Activated naive CD4-positive, alpha-beta T cell treated with anti-CD3 and anti-CD28 coated beads for 36 hours (primary cell): ENCODE measurements around the gene ADGRG7. TPM values are rescaled to one million over a fixed set of nuclear protein-coding genes. Genes with fewer than 3 reads are reported as not detected.
A peak's percentile ranks its signal among the peaks of the same experiment; 100 is the strongest.

ENCODE experiments used
- CTCF ChIA-PET: fragments of 350-600 bp; sonication (Branson Sonifier 250); formaldehyde crosslinking; loops from one replicate; lab custom pipeline; 2021; ENCODE audit warnings: antibody characterized with exemption; lab: Charles Lee
- DNase-seq: peaks from one replicate; pipeline ENCODE4 v3.0.0-alpha.2; 2020
- H3K27ac Mint-ChIP-seq: one replicate; pipeline ENCODE4 v1.8.0; 2021; ENCODE audit warnings: mild to moderate bottlenecking, mixed read lengths
- H3K27me3 Mint-ChIP-seq: one replicate; pipeline ENCODE4 v1.8.0; 2021; ENCODE audit warnings: low read depth, mixed read lengths
- H3K36me3 Mint-ChIP-seq: one replicate; pipeline ENCODE4 v1.8.0; 2021; ENCODE audit warnings: low read depth, mixed read lengths
- H3K4me1 Mint-ChIP-seq: one replicate; pipeline ENCODE4 v1.8.0; 2021; ENCODE audit warnings: low read depth, mixed read lengths
- H3K4me3 Mint-ChIP-seq: one replicate; pipeline ENCODE4 v1.8.0; 2021; ENCODE audit warnings: mild to moderate bottlenecking, moderate library complexity, mixed read lengths
- H3K9me3 Mint-ChIP-seq: one replicate; pipeline ENCODE4 v1.8.0; 2021; ENCODE audit warnings: mixed read lengths
- intact Hi-C: fragments of 100-400 bp; cut with micrococcal nuclease; formaldehyde crosslinking; loops from one replicate; pipeline ENCODE4 v1.15.1; 2023
- total RNA-seq, 2 experiments: library from RNA; stranded (reverse); gene quantifications; one replicate each; pipeline ENCODE4 v1.2.3, GENCODE V29; 2021

Gene ADGRG7
- total RNA-seq, 2 experiments from 2014 or later: not detected

DNA sequence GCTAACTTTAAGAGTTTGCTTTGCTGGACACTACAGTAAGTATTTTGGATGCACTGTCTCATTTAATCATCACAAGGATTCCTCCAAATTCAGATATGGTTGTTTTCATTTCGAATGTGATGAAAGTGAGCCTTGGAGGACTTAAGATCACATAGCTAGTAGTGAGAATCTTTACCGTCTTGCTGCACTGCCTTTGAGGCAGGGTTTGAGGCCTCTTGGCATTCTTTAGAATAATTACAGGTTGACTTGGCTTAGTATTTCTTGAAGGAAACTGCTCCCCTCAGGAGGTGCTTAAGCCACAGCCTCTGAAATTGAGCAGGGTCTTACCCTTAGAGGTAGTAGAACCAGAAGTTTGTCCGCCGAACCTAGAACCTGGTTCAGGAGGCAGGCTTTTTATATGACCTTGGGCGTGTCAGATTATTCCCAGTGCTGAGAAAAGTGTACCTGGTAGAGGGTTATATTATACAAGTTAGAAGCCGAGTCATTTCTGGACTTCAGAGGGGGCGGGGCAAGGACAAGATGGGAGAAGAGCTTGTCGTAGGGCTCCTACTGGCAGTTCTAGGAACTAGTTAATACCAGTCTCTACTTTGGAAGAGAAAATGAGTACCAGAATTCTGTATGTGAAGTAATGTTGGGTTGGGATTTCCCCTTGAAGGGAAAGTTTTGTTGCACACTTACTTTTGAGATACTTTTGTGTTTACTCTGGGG is 101.0 kb downstream of the ADGRG7 start:
- H3K9me3 Mint-ChIP-seq: peaks cover 2% of the 10 kb centered on the region
- CTCF ChIA-PET: interaction anchor here (0.6 to 1.7 kb wide), 8 partner anchors 16 to 921 kb away, joined by 3 to 5 read pairs (median 4); no protein-coding TSS in a partner anchor
- peak overlapping the region; percentile 88 for H3K27ac Mint-ChIP-seq
- intact Hi-C loops: loop anchor here (1.0 to 10.0 kb wide), 6 partner anchors 45 to 1014 kb away; partner anchors contain the start of genes CEP97, LNP1 and TOMM70
- H3K36me3 Mint-ChIP-seq: peaks cover 32% of the 10 kb centered on the region
- DNase-seq: peak; percentile 93
- peaks cover 44% of the 10 kb centered on the region for H3K4me1 Mint-ChIP-seq
- peak overlapping the region; percentile 83 for H3K4me3 Mint-ChIP-seq
- peaks cover 6% of the 10 kb centered on the region for H3K27me3 Mint-ChIP-seq

DNA sequence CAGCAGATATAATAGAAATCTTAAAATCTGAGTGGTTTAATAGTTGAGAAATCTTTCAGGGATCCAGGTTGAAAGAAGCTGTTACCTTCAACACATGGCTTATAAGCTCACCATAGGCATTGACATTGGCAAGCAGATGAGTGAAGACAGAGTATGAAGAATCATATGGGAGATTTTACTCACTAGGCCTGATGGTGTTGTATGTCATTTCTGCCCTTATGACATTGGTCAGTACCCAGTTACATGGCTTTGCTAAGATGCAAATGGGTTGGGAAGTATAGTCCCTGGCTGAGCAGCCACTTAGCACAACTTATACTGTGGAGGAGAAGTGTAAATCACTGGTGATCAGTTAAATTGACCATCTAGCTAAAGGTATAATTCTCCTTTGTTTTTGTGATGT is 105.8 kb downstream of the ADGRG7 start:
- no peaks in the 10 kb centered on the region for H3K27me3 Mint-ChIP-seq
- DNase-seq: no peak
- H3K36me3 Mint-ChIP-seq: peaks cover 53% of the 10 kb centered on the region
- no peak overlapping the region for H3K4me3 Mint-ChIP-seq
- intact Hi-C loops: loop anchor here (10.0 kb wide), 1 partner anchor 670 kb away; no protein-coding TSS in a partner anchor
- peaks cover 2% of the 10 kb centered on the region for H3K9me3 Mint-ChIP-seq
- no peak overlapping the region for H3K27ac Mint-ChIP-seq
- peaks cover 61% of the 10 kb centered on the region for H3K4me1 Mint-ChIP-seq
- CTCF ChIA-PET: interaction anchor here (0.6 to 0.9 kb wide), 2 partner anchors 81 to 252 kb away, joined by 6 to 7 read pairs; no protein-coding TSS in a partner anchor

DNA sequence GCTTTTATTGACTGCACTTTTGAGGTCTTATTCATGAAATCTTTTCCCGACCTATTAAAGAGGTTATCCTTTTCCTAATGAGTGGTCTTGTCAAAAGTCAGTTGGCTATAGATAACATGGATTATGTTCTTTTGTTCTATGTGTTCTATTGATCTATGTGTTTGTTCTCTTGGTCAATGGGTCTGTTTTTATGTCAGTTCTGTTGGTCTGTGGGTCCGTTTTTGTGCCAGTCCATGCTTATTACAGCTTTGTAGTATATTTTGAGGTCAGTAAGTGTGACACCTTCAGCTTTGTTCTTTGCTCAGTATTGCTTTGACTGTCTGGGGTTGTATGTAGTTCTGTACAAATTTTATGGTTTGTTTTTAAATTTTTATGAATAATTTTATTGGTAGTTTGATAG is 107.7 kb downstream of the ADGRG7 start:
- CTCF ChIA-PET: interaction anchor here (0.6 kb wide), 1 partner anchor 698 kb away, joined by 4 read pairs; no protein-coding TSS in a partner anchor
- H3K4me1 Mint-ChIP-seq: peaks cover 45% of the 10 kb centered on the region
- peaks cover 55% of the 10 kb centered on the region for H3K36me3 Mint-ChIP-seq
- DNase-seq: no peak
- intact Hi-C loops: loop anchor here (10.0 kb wide), 1 partner anchor 668 kb away; no protein-coding TSS in a partner anchor
- H3K27me3 Mint-ChIP-seq: no peaks in the 10 kb centered on the region
- no peak overlapping the region for H3K27ac Mint-ChIP-seq
- H3K9me3 Mint-ChIP-seq: no peaks in the 10 kb centered on the region
- no peak overlapping the region for H3K4me3 Mint-ChIP-seq

GRCh38 chr3:100717637-100718487 is 108.5 kb downstream of the ADGRG7 start:
- intact Hi-C loops: loop anchor here (10.0 kb wide), 1 partner anchor 667 kb away; no protein-coding TSS in a partner anchor
- Mint-ChIP-seq H3K27me3 (no peaks in the 10 kb centered on the region), H3K36me3 (peaks cover 52% of the 10 kb centered on the region), H3K27ac (no peak overlapping the region), H3K4me3 (no peak overlapping the region), H3K4me1 (peaks cover 37% of the 10 kb centered on the region), H3K9me3 (no peaks in the 10 kb centered on the region)
- DNase-seq: no peak
- CTCF ChIA-PET: interaction anchor here (0.6 kb wide), 1 partner anchor 697 kb away, joined by 4 read pairs; no protein-coding TSS in a partner anchor

GRCh38 chr3:100719136-100719535 is 109.7 kb downstream of the ADGRG7 start:
- DNase-seq: no peak
- Mint-ChIP-seq H3K27ac (no peak overlapping the region), H3K9me3 (no peaks in the 10 kb centered on the region), H3K4me3 (no peak overlapping the region), H3K4me1 (peaks cover 29% of the 10 kb centered on the region), H3K36me3 (peaks cover 47% of the 10 kb centered on the region), H3K27me3 (no peaks in the 10 kb centered on the region)
- intact Hi-C loops: loop anchor here (10.0 kb wide), 1 partner anchor 666 kb away; no protein-coding TSS in a partner anchor
- CTCF ChIA-PET: no interaction called here

GRCh38 chr3:100720426-100720825 is 111.0 kb downstream of the ADGRG7 start:
- peaks cover 23% of the 10 kb centered on the region for H3K4me1 Mint-ChIP-seq
- H3K27me3 Mint-ChIP-seq: no peaks in the 10 kb centered on the region
- no peak overlapping the region for H3K4me3 Mint-ChIP-seq
- no peak overlapping the region for H3K27ac Mint-ChIP-seq
- intact Hi-C loops: no loop called here
- DNase-seq: no peak
- no peaks in the 10 kb centered on the region for H3K9me3 Mint-ChIP-seq
- H3K36me3 Mint-ChIP-seq: peaks cover 42% of the 10 kb centered on the region
- CTCF ChIA-PET: no interaction called here

DNA sequence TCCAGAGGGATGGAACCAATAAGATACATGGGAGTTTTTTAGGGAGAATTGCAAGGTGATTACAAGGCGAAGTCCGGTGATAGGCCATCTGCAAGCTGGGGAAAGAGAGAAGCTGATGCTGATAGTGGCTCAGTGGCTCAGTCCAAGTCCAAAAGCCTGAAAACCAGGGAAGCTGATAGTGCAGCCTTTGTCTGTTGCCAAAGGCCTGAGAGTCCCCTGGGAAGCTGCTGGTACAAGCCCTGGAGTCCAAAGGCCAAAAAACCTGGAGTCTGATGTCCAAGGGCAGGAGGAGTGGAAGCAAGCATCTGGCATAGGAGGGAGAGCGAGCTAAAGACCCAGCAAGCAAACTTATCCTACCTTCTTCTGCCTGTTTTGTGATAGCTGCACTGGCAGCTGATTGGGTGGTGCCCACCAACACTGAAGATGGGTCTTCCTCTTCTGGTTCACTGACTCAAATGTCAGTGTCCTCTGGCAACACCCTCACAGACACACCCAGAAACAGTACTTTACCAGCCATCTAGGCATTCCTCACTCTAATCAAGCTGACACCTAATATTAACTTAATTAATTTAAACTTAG is 116.6 kb downstream of the ADGRG7 start:
- intact Hi-C loops: no loop called here

DNA sequence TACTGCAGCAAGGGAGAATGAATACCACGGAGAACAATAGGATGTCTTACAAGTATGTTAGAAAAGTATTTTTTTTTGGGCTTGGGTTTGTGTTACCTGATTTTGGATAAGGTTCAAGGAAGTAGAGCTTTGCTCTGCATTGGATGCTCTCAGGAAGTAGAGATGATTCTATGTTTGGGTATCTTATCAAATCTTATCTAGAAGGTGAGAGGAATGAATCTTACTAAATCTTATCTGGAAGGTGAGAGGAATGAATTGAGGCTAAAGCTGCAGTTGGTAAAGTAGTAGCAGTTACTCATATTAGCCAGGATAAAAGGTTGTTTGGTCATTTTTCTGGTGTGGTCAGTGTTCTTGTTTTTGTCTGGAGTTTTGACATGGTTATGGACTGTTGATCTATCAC is 117.3 kb downstream of the ADGRG7 start:
- Mint-ChIP-seq H3K27ac (no peak overlapping the region), H3K4me1 (peaks cover 13% of the 10 kb centered on the region), H3K9me3 (no peaks in the 10 kb centered on the region), H3K27me3 (no peaks in the 10 kb centered on the region), H3K36me3 (peaks cover 37% of the 10 kb centered on the region), H3K4me3 (no peak overlapping the region)
- intact Hi-C loops: no loop called here
- DNase-seq: no peak
- CTCF ChIA-PET: interaction anchor here (0.9 to 1.2 kb wide), 3 partner anchors 12 to 16 kb away, joined by 3 to 4 read pairs (median 3); no protein-coding TSS in a partner anchor

More for the DNA sequence above, 116.6 kb downstream of the ADGRG7 start:
- Mint-ChIP-seq H3K4me3 (no peak overlapping the region), H3K9me3 (no peaks in the 10 kb centered on the region), H3K27ac (no peak overlapping the region), H3K4me1 (peaks cover 13% of the 10 kb centered on the region), H3K27me3 (no peaks in the 10 kb centered on the region), H3K36me3 (peaks cover 43% of the 10 kb centered on the region)
- CTCF ChIA-PET: interaction anchor here (0.6 to 1.2 kb wide), 4 partner anchors 12 to 831 kb away, joined by 3 to 4 read pairs (median 3); no protein-coding TSS in a partner anchor
- no peak for DNase-seq

DNA sequence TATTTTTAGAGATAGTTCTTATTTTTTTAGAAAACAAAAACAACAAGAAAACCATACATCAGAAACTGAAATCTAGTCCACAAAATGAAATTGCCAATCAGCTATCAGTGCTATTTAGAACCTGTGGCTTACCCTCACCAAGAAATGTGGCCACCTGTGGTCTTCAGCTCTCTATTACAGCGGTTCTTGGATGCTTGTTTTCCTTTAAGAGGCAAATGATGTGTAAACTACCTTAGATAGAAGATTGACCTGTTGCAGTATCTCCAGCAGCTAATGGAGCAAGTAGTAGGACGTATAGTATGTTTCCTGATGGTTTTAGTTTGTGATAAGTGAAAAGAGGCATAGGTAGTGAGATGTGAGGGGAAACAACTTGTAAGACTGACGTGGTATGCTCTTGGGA is 121.1 kb downstream of the ADGRG7 start:
- intact Hi-C loops: no loop called here
- DNase-seq: no peak
- H3K4me3 Mint-ChIP-seq: no peak overlapping the region
- H3K27me3 Mint-ChIP-seq: no peaks in the 10 kb centered on the region
- no peaks in the 10 kb centered on the region for H3K9me3 Mint-ChIP-seq
- CTCF ChIA-PET: no interaction called here
- peaks cover 13% of the 10 kb centered on the region for H3K4me1 Mint-ChIP-seq
- no peak overlapping the region for H3K27ac Mint-ChIP-seq
- H3K36me3 Mint-ChIP-seq: peaks cover 32% of the 10 kb centered on the region

- CTCF ChIA-PET: no interaction called here
- no peak for DNase-seq
- H3K4me1 Mint-ChIP-seq: peaks cover 2% of the 10 kb centered on the region
- H3K36me3 Mint-ChIP-seq: peaks cover 24% of the 10 kb centered on the region
- no peak overlapping the region for H3K27ac Mint-ChIP-seq
- no peaks in the 10 kb centered on the region for H3K9me3 Mint-ChIP-seq
- intact Hi-C loops: no loop called here
- H3K4me3 Mint-ChIP-seq: no peak overlapping the region
- no peaks in the 10 kb centered on the region for H3K27me3 Mint-ChIP-seq
Measured at GRCh38 chr3:100732435-100732834, 123.0 kb downstream of the ADGRG7 start.

DNA sequence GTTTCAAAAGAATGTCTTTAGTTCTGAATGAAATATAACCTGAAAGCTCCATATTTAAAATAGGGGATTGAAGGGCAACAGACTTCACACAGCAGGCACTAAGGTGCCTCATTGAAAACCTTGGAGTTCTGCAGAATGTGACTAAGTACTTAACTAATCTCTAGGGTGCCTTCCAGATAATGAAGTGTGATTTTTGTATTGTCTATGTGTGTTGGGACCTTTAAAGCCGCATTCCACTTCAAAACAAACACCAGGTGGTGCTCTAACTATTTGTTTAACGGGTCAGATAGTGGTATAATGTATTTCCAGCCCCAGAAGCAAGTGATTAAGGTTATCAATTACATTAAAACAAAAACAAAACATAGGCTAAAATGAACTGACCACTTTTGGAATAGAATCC is 127.9 kb downstream of the ADGRG7 start:
- H3K36me3 Mint-ChIP-seq: peaks cover 18% of the 10 kb centered on the region
- no peak overlapping the region for H3K4me3 Mint-ChIP-seq
- no peaks in the 10 kb centered on the region for H3K27me3 Mint-ChIP-seq
- H3K27ac Mint-ChIP-seq: no peak overlapping the region
- H3K9me3 Mint-ChIP-seq: no peaks in the 10 kb centered on the region
- intact Hi-C loops: loop anchor here (2.0 to 5.0 kb wide), 2 partner anchors 59 to 645 kb away; no protein-coding TSS in a partner anchor
- CTCF ChIA-PET: interaction anchor here (0.6 kb wide), 1 partner anchor 420 kb away, joined by 3 read pairs; no protein-coding TSS in a partner anchor
- H3K4me1 Mint-ChIP-seq: no peaks in the 10 kb centered on the region
- DNase-seq: no peak
